Esophagus squamous epithelium (tissue), 4 donors: ENCODE measurements around the gene CDC14B.

Experiments used
- CTCF ChIP-seq, 6 experiments: fragments of 450-650 bp in 4 of 6; fragments of 200-600 bp in 2 of 6; sonication (generic) in 2 of 6; IDR thresholded peaks; one replicate each; pipeline ENCODE4 v1.5.1; 2016 to 2019; ENCODE audit warnings: antibody characterized with exemption in 6 of 6, mild to moderate bottlenecking in 4 of 6, moderate library complexity in 4 of 6
- POLR2A ChIP-seq, 4 donors: fragments of 450-650 bp; IDR thresholded peaks; one replicate each; pipeline ENCODE4 v1.6.1; 2017; ENCODE audit warnings: antibody characterized with exemption in 4 of 4, mild to moderate bottlenecking in 4 of 4, moderate library complexity in 3 of 4

- TF ChIP-seq CTCF (IDR thresholded peaks at IDR 0.05) (no peak), POLR2A (IDR thresholded peaks at IDR 0.05) (no peak)
Measured at GRCh38 chr9:96499257-96499656, 120.4 kb downstream of the CDC14B start.
